Spinal cord (tissue), 10 donors: ENCODE measurements around the gene GLIS2. TPM values are rescaled to one million over a fixed set of nuclear protein-coding genes. Genes with fewer than 3 reads are reported as not detected.

Experiments used
- DNase-seq, 6 donors: peaks; one replicate each; pipeline versions ENCODE4 v3.0.0 to v3.0.0-alpha.2; 2013 to 2015; ENCODE audit warnings: low spot score in 6 of 6, low read depth in 4 of 6
- H3K27ac ChIP-seq: one replicate; pipeline ENCODE4 v1.5.1; 2013; ENCODE audit warnings: low read depth, low read length, control low read depth
- H3K27me3 ChIP-seq: one replicate; pipeline ENCODE4 v1.6.1; 2013; ENCODE audit warnings: low read length; ENCODE audit not compliant: control insufficient read depth, insufficient read depth
- H3K36me3 ChIP-seq: one replicate; pipeline ENCODE4 v1.6.1; 2013; ENCODE audit warnings: low read length; ENCODE audit not compliant: control insufficient read depth, insufficient read depth
- H3K4me1 ChIP-seq: one replicate; pipeline ENCODE4 v1.6.1; 2013; ENCODE audit warnings: low read length; ENCODE audit not compliant: control insufficient read depth, insufficient read depth
- H3K4me3 ChIP-seq: one replicate; pipeline ENCODE4 v1.5.1; 2013; ENCODE audit warnings: low read depth, low read length, control low read depth
- H3K9me3 ChIP-seq: one replicate; pipeline ENCODE4 v1.6.1; 2013; ENCODE audit warnings: low read length; ENCODE audit not compliant: control insufficient read depth, insufficient read depth
- WGBS: methylation state at CpG from one replicate; pipeline ENCODE4 v1.1.5; 2013; ENCODE audit warnings: missing lambda C conversion rate; ENCODE audit not compliant: insufficient coverage; 5-methylcytosine and 5-hydroxymethylcytosine counted together
- polyA plus RNA-seq, 2 donors: library from polyadenylated mRNA; unstranded; fragments of 120-200 nt; gene quantifications; one replicate each; pipeline ENCODE4 v1.2.1, GENCODE V29; 2013; ENCODE audit not compliant: insufficient read length in 2 of 2
- total RNA-seq, 2 donors: library from RNA; depleted of rRNA in 1 of 2; stranded (reverse); fragments of 120-200 nt in 1 of 2; fragments of >200 nt in 1 of 2; gene quantifications; one replicate each; pipeline versions ENCODE4 v1.2.3 to v1.2.4, GENCODE V29; 2013 to 2014
- donor health status: healthy.

Gene GLIS2
- total and polyA plus RNA-seq, 4 donors: 4.9 to 30.9 (median 17.5) TPM

GRCh38 chr16:4385789-4386450 lies 70.1 kb downstream of the GLIS2 start:
- Histone ChIP-seq H3K36me3 (peaks cover 99% of the 10 kb centered on the region), H3K27me3 (no peaks in the 10 kb centered on the region), H3K4me3 (no peak overlapping the region), H3K27ac (no peak overlapping the region), H3K4me1 (peaks cover 31% of the 10 kb centered on the region), H3K9me3 (no peaks in the 10 kb centered on the region)
- no peak for DNase-seq
- WGBS: 77% methylated on average over 10 of the region's 11 CpGs

GRCh38 chr16:4386451-4386805 lies 70.6 kb downstream of the GLIS2 start:
- Histone ChIP-seq H3K36me3 (peaks cover 99% of the 10 kb centered on the region), H3K27me3 (no peaks in the 10 kb centered on the region), H3K4me3 (no peak overlapping the region), H3K4me1 (peaks cover 31% of the 10 kb centered on the region), H3K27ac (no peak overlapping the region), H3K9me3 (no peaks in the 10 kb centered on the region)
- WGBS: 79% methylated on average over 5 of the region's 8 CpGs
- DNase-seq: no peak

- no peaks in the 10 kb centered on the region for H3K9me3 ChIP-seq
- WGBS: 87% methylated on average over 5 of the region's 10 CpGs
- no peak overlapping the region for H3K27ac ChIP-seq
- no peaks in the 10 kb centered on the region for H3K27me3 ChIP-seq
- no peak overlapping the region for H3K4me3 ChIP-seq
- H3K36me3 ChIP-seq: peaks cover 99% of the 10 kb centered on the region
- no peak for DNase-seq
- peaks cover 37% of the 10 kb centered on the region for H3K4me1 ChIP-seq
Observed at GRCh38 chr16:4386951-4387565, 71.2 kb downstream of the GLIS2 start.

- 96% methylated on average over 20 of the region's 20 CpGs for WGBS
- no peaks in the 10 kb centered on the region for H3K9me3 ChIP-seq
- H3K36me3 ChIP-seq: peaks cover 99% of the 10 kb centered on the region
- H3K27ac ChIP-seq: no peak overlapping the region
- no peak overlapping the region for H3K4me3 ChIP-seq
- no peaks in the 10 kb centered on the region for H3K27me3 ChIP-seq
- no peak for DNase-seq
- H3K4me1 ChIP-seq: peaks cover 44% of the 10 kb centered on the region
Observed at GRCh38 chr16:4387781-4388180, 71.9 kb downstream of the GLIS2 start.

GRCh38 chr16:4388271-4389021 lies 72.6 kb downstream of the GLIS2 start:
- WGBS: 76% methylated on average over 19 of the region's 19 CpGs
- H3K4me1 ChIP-seq: peaks cover 50% of the 10 kb centered on the region
- no peaks in the 10 kb centered on the region for H3K27me3 ChIP-seq
- H3K4me3 ChIP-seq: no peak overlapping the region
- DNase-seq: no peak
- H3K9me3 ChIP-seq: no peaks in the 10 kb centered on the region
- peaks cover 100% of the 10 kb centered on the region for H3K36me3 ChIP-seq
- no peak overlapping the region for H3K27ac ChIP-seq

Other genes starting within 250 kb of the GLIS2 start
- gene ADCY9, start 199.6 kb upstream of the GLIS2 start, total RNA-seq: 10 to 100 TPM; 12.6 to 13.4 TPM
- 10 to 100 TPM; 12.0 to 13.4 TPM for gene ADCY9, start 199.6 kb upstream of the GLIS2 start, polyA plus RNA-seq
- 1 to 10 TPM; 1.6 to 1.9 TPM for gene SRL, start 74.0 kb upstream of the GLIS2 start, total RNA-seq
- gene SRL, start 74.0 kb upstream of the GLIS2 start, polyA plus RNA-seq: 1 to 10 TPM; 1.7 to 1.8 TPM
- gene TFAP4, start 43.0 kb upstream of the GLIS2 start, total RNA-seq: 1 to 10 TPM; 4.7 to 7.1 TPM
- gene TFAP4, start 43.0 kb upstream of the GLIS2 start, polyA plus RNA-seq: 10 to 100 TPM; 11.3 to 16.2 TPM
- 10 to 100 TPM; 18.3 to 35.7 TPM for gene PAM16, start 35.3 kb downstream of the GLIS2 start, total RNA-seq
- 10 to 100 TPM; 41.2 to 55.3 TPM for gene PAM16, start 35.3 kb downstream of the GLIS2 start, polyA plus RNA-seq
- gene VASN, start 55.8 kb downstream of the GLIS2 start, total RNA-seq: 10 to 100 TPM in 1 of 2 donors, 1 to 10 TPM in 1; 8.1 to 19.6 TPM
- 10 to 100 TPM in 1 of 2 donors, 1 to 10 TPM in 1; 5.3 to 10.8 TPM for gene VASN, start 55.8 kb downstream of the GLIS2 start, polyA plus RNA-seq
- gene CORO7, start 100.5 kb downstream of the GLIS2 start, total RNA-seq: 10 to 100 TPM; 22.7 to 28.2 TPM
- 10 to 100 TPM; 55.9 to 61.8 TPM for gene CORO7, start 100.5 kb downstream of the GLIS2 start, polyA plus RNA-seq
- 10 to 100 TPM; 37.3 to 41.7 TPM for gene DNAJA3, start 109.8 kb downstream of the GLIS2 start, total RNA-seq
- 10 to 100 TPM; 35.4 to 45.0 TPM for gene DNAJA3, start 109.8 kb downstream of the GLIS2 start, polyA plus RNA-seq
- 10 to 100 TPM; 28.6 to 60.8 TPM for gene NMRAL1, start 158.6 kb downstream of the GLIS2 start, total RNA-seq
- 10 to 100 TPM; 46.7 to 58.5 TPM for gene NMRAL1, start 158.6 kb downstream of the GLIS2 start, polyA plus RNA-seq
- 10 to 100 TPM; 64.5 to 71.4 TPM for gene HMOX2, start 160.3 kb downstream of the GLIS2 start, total RNA-seq
- 100 to 1,000 TPM; 109 to 130 TPM for gene HMOX2, start 160.3 kb downstream of the GLIS2 start, polyA plus RNA-seq
- gene CDIP1, start 222.7 kb downstream of the GLIS2 start, total RNA-seq: 10 to 100 TPM; 20.5 to 29.3 TPM
- 10 to 100 TPM; 74.7 to 74.8 TPM for gene CDIP1, start 222.7 kb downstream of the GLIS2 start, polyA plus RNA-seq
- under 1 TPM; 0.50 TPM for gene C16orf96, start 240.3 kb downstream of the GLIS2 start, total RNA-seq
- gene C16orf96, start 240.3 kb downstream of the GLIS2 start, polyA plus RNA-seq: under 1 TPM; 0.71 to 0.74 TPM